Brain microvascular endothelial cell (primary cell): Measurements from ENCODE around the gene FAM53A.

Experiments
- DNase-seq: peaks from one replicate; pipeline ENCODE4 v3.0.0-alpha.2; 2020
- H3K27ac ChIP-seq: fragments of 250-450 bp; sonication (Bioruptor Pico); 2 replicates; pipeline ENCODE4 v1.5.1; 2020; ENCODE audit warnings: mild to moderate bottlenecking, moderate library complexity
- H3K27me3 ChIP-seq: fragments of 250-450 bp; sonication (Bioruptor Pico); replicated peaks from 2 replicates; pipeline ENCODE4 v1.5.1; 2020; ENCODE audit warnings: mild to moderate bottlenecking
- H3K36me3 ChIP-seq: fragments of 250-450 bp; sonication (Bioruptor Pico); replicated peaks from 2 replicates; pipeline ENCODE4 v1.5.1; 2020; ENCODE audit warnings: mild to moderate bottlenecking
- H3K4me3 ChIP-seq: 2 replicates; pipeline ENCODE4 v1.5.1; 2011; ENCODE audit warnings: low read depth, mild to moderate bottlenecking, control low read depth, low read length, moderate library complexity
- in situ Hi-C: cut with HindIII; loops from 2 replicates; pipeline ENCODE4 v1.10.0; 2017; ENCODE audit warnings: low sequenced_read_pairs, low pct_ligation_motif_present
- TF ChIP-seq, protein P1 (sequence below): IDR thresholded peaks from 2 replicates; pipeline ENCODE4 v1.5.1; 2011; ENCODE audit warnings: low read depth, mild to moderate bottlenecking, moderate library complexity, low read length, control low read depth, inconsistent platforms; ENCODE audit errors: missing control alignments

FAM53A gene

DNA sequence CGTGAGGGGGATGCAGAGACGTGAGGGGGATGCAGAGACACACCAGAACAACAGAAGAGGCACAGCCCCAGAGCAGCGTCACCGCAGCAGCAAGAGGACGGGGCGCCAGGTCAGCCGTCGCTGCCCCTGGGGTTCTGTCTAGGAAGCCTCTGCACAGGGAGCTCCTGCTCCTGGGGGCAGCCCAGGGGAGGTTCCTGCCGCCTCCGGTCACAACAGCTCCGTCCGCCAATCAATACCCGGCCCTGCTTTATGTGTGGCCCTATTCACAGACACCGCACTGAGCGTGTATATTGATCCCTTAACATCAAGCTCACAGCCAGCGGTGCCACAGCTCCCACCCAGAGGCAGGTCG, 69.6 kb downstream of the FAM53A start:
- in situ Hi-C loops = no loop called here
- TF ChIP-seq, protein P1, sequence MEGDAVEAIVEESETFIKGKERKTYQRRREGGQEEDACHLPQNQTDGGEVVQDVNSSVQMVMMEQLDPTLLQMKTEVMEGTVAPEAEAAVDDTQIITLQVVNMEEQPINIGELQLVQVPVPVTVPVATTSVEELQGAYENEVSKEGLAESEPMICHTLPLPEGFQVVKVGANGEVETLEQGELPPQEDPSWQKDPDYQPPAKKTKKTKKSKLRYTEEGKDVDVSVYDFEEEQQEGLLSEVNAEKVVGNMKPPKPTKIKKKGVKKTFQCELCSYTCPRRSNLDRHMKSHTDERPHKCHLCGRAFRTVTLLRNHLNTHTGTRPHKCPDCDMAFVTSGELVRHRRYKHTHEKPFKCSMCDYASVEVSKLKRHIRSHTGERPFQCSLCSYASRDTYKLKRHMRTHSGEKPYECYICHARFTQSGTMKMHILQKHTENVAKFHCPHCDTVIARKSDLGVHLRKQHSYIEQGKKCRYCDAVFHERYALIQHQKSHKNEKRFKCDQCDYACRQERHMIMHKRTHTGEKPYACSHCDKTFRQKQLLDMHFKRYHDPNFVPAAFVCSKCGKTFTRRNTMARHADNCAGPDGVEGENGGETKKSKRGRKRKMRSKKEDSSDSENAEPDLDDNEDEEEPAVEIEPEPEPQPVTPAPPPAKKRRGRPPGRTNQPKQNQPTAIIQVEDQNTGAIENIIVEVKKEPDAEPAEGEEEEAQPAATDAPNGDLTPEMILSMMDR = no peak
- no peak overlapping the region for H3K27ac ChIP-seq

DNA sequence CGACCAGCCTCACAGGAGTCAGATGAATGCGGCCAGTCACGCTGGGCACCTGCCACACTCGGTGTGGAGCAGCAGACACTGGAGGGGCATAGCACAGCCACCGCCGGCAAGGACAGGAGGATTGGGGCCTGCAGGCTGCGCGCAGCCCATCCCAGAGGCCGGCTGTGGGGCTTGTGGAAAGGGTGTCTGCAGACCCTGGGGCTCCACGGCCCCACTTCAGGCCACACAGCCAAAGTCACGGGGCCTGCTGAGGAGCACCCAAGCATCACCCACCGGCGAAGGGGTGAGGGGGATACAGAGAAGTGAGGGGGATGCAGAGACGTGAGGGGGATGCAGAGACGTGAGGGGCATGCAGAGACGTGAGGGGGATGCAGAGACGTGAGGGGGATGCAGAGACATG, 70.1 kb downstream of the FAM53A start:
- H3K36me3 ChIP-seq = no peaks in the 10 kb centered on the region
- TF ChIP-seq, protein P1 = no peak
- no peak overlapping the region for H3K4me3 ChIP-seq
- H3K27ac ChIP-seq = no peak overlapping the region
- in situ Hi-C loops = no loop called here
- DNase-seq = no peak
- H3K27me3 ChIP-seq = no peaks in the 10 kb centered on the region

More for the DNA sequence above, 69.6 kb downstream of the FAM53A start:
- no peak for DNase-seq
- no peaks in the 10 kb centered on the region for H3K36me3 ChIP-seq
- H3K4me3 ChIP-seq = no peak overlapping the region
- H3K27me3 ChIP-seq = no peaks in the 10 kb centered on the region

DNA sequence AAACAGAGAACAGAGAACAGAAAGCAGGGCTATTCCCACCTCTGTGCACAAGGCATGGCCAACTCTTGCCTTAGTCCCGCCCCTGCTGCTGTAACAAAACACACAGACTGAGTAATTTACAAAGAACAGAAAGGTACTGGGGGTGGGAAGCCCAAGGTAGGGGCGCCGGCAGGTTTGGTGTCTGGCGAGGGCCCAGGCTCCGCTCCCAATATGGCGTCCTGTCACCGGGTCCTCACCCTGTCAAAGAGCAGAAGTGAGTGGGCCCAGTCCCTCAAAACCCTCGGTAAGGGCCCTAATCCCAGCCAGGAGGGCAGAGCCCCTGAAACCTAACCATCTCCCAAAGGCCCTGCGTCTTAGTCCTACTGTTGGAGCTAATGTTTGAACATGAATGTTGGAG, 71.0 kb downstream of the FAM53A start:
- Histone ChIP-seq H3K27ac (no peak overlapping the region), H3K27me3 (no peaks in the 10 kb centered on the region), H3K4me3 (no peak overlapping the region), H3K36me3 (no peaks in the 10 kb centered on the region)
- TF ChIP-seq, protein P1 = no peak
- in situ Hi-C loops = no loop called here
- no peak for DNase-seq

DNA sequence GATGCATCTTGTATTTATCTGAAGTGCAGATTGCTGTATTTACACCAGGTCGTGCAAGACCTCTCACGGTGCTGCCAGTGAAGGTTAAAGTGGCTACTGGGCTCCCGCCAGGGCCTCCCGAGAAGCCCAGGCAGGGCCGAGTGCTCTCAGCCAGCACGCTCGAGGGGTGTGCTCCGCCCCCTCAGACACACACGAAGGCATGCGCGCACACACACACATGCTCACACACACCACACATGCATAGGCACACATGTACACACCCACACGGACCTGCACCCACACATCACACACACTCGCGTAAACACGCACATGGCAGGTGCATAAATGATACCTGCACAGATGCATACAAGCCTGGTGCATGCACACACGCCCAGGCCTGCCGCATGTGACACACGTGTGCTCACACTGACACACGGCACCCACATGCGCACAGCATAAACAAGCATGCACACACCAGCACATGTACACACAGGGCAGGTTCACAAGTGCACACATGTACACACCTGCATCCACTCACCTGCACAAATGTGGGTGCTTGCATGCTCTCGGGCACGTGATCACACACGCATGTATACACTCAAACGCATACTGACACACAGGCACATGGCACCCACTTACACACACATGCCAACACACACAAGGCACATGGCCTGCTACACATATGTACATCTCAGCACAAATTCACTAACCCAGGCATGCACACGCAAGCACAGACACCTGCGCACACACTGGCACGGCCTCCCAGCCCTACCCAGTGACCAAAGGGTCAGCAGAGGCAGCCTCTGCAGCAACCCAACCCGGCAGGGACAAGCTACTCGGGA, 71.6 kb downstream of the FAM53A start:
- TF ChIP-seq, protein P1 = no peak
- in situ Hi-C loops = no loop called here
- Histone ChIP-seq H3K27ac (no peak overlapping the region), H3K4me3 (no peak overlapping the region), H3K27me3 (no peaks in the 10 kb centered on the region), H3K36me3 (no peaks in the 10 kb centered on the region)
- no peak for DNase-seq

- TF ChIP-seq, protein P1 = no peak
- no peak for DNase-seq
- Histone ChIP-seq H3K27ac (no peak overlapping the region), H3K27me3 (no peaks in the 10 kb centered on the region), H3K36me3 (no peaks in the 10 kb centered on the region), H3K4me3 (no peak overlapping the region)
- in situ Hi-C loops = no loop called here
These were observed 72.6 kb downstream of the FAM53A start for GRCh38 chr4:1611501-1611870.

DNA sequence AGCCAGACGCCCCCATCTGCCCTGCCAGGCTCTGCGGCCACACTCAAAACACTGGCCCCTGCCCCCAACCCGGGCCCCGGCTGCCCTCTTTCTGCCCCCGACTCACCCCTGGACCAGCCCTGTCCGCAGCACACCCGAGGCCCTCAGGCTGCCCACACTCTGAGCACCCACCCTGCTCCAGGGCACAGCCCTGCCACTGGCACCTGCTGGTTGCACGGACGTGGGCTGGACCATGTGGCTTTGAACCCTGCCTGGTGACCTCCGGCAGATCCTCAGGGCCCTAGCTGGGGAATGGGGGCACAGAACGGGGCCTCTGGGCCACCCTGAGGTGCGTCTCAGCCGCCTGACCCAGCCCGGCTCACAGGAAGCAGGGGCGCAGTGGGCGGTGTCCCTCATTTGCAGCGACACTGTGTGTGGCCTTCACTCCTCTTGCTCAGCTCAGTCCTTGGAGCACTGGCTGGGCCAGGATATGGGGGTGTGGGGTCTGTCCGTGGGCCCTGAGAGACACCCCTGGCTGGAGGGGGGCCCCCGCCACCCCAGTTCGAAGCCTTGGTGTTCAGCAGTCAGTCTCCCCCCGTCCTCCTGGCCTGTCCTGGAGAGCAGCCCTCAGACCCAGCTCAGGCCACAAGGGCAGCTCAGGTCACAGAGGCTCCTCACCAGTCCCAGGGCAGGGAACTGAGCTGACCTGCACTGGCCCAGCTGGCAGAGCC, 73.2 kb downstream of the FAM53A start:
- in situ Hi-C loops = no loop called here
- Histone ChIP-seq H3K27ac (no peak overlapping the region), H3K27me3 (no peaks in the 10 kb centered on the region), H3K4me3 (no peak overlapping the region), H3K36me3 (no peaks in the 10 kb centered on the region)
- DNase-seq = no peak
- TF ChIP-seq, protein P1 = no peak
